ENCODE measurements around the gene RPS2.

RPS2 gene

DNA sequence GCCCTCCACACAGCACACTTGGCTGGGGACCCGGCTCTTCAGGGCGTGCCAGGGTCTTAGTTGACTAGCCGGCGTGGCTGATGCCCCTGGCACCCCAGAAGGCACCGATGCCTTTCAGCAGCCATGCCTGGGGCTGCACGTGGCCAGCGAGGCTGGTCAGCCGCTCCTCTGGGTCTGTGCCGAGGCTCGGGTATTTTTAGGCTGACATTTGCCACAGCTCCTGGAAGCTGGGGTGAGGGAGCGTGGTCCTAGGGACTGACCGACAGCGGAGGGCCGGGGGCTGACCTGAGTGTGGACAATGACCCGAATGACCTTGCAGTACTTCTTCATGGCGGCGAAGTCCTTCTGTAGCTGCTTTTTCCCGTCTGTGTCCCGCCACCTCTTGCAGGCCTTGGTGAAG is 14.1 kb downstream of the RPS2 start:
- Histone ChIP-seq H3K4me2 (ENCODE audit: low read depth, low read length, poor library complexity, severe bottlenecking) (no peak overlapping the region), H3K9me2 (replicated peaks; ENCODE audit: low read depth, low read length) (no peaks in the 10 kb centered on the region), H3K9me3 (ENCODE audit: insufficient read depth, low read depth, low read length) (no peaks in the 10 kb centered on the region), H2AFZ (ENCODE audit: low read length) (no peak overlapping the region), H3K79me2 (ENCODE audit: insufficient read depth, low read length) (no peaks in the 10 kb centered on the region), H3K27me3 (ENCODE audit: insufficient read depth, low read length, poor library complexity, severe bottlenecking) (no peaks in the 10 kb centered on the region), H3K4me3 (ENCODE audit: low read length, poor library complexity, severe bottlenecking) (no peak overlapping the region), H3K4me1 (ENCODE audit: insufficient read depth, low read length, poor library complexity, severe bottlenecking) (no peaks in the 10 kb centered on the region), H4K20me1 (ENCODE audit: insufficient read depth, low read length, poor library complexity, severe bottlenecking) (no peaks in the 10 kb centered on the region), H3F3A (ENCODE audit: low read depth) (no peaks in the 10 kb centered on the region), H3K9ac (ENCODE audit: low read depth, low read length, poor library complexity, severe bottlenecking) (no peak overlapping the region), H3K36me3 (ENCODE audit: insufficient read depth, low read length) (no peaks in the 10 kb centered on the region)
- TF ChIP-seq, protein P1, sequence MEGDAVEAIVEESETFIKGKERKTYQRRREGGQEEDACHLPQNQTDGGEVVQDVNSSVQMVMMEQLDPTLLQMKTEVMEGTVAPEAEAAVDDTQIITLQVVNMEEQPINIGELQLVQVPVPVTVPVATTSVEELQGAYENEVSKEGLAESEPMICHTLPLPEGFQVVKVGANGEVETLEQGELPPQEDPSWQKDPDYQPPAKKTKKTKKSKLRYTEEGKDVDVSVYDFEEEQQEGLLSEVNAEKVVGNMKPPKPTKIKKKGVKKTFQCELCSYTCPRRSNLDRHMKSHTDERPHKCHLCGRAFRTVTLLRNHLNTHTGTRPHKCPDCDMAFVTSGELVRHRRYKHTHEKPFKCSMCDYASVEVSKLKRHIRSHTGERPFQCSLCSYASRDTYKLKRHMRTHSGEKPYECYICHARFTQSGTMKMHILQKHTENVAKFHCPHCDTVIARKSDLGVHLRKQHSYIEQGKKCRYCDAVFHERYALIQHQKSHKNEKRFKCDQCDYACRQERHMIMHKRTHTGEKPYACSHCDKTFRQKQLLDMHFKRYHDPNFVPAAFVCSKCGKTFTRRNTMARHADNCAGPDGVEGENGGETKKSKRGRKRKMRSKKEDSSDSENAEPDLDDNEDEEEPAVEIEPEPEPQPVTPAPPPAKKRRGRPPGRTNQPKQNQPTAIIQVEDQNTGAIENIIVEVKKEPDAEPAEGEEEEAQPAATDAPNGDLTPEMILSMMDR (conservative IDR thresholded peaks at IDR 0.05; ENCODE audit: low read length) = no peak
- no peak for TF ChIP-seq EZH2phosphoT487 (IDR thresholded peaks at IDR 0.05; ENCODE audit: borderline replicate concordance)

GRCh38 chr16:1950047-1950446 is 14.6 kb downstream of the RPS2 start:
- no peaks in the 10 kb centered on the region for H3K27me3 ChIP-seq (ENCODE audit: insufficient read depth, low read length, poor library complexity, severe bottlenecking)
- TF ChIP-seq EZH2phosphoT487 (IDR thresholded peaks at IDR 0.05; ENCODE audit: borderline replicate concordance) = no peak
- TF ChIP-seq, protein P1 (conservative IDR thresholded peaks at IDR 0.05; ENCODE audit: low read length) = no peak
- H3K9me3 ChIP-seq (ENCODE audit: insufficient read depth, low read depth, low read length) = no peaks in the 10 kb centered on the region
- no peaks in the 10 kb centered on the region for H3K4me1 ChIP-seq (ENCODE audit: insufficient read depth, low read length, poor library complexity, severe bottlenecking)
- no peak overlapping the region for H3K9ac ChIP-seq (ENCODE audit: low read depth, low read length, poor library complexity, severe bottlenecking)
- no peaks in the 10 kb centered on the region for H3K36me3 ChIP-seq (ENCODE audit: insufficient read depth, low read length)
- no peaks in the 10 kb centered on the region for H3K9me2 ChIP-seq (replicated peaks; ENCODE audit: low read depth, low read length)
- H3K4me3 ChIP-seq (ENCODE audit: low read length, poor library complexity, severe bottlenecking) = no peak overlapping the region
- no peak overlapping the region for H2AFZ ChIP-seq (ENCODE audit: low read length)
- H3K4me2 ChIP-seq (ENCODE audit: low read depth, low read length, poor library complexity, severe bottlenecking) = no peak overlapping the region
- no peaks in the 10 kb centered on the region for H3K79me2 ChIP-seq (ENCODE audit: insufficient read depth, low read length)
- H4K20me1 ChIP-seq (ENCODE audit: insufficient read depth, low read length, poor library complexity, severe bottlenecking) = no peaks in the 10 kb centered on the region
- no peaks in the 10 kb centered on the region for H3F3A ChIP-seq (ENCODE audit: low read depth)

GRCh38 chr16:1949507-1949906 is 15.1 kb downstream of the RPS2 start:
- Histone ChIP-seq H3K9ac (ENCODE audit: low read depth, low read length, poor library complexity, severe bottlenecking) (no peak overlapping the region), H3K4me2 (ENCODE audit: low read depth, low read length, poor library complexity, severe bottlenecking) (no peak overlapping the region), H3K36me3 (ENCODE audit: insufficient read depth, low read length) (no peaks in the 10 kb centered on the region), H3K9me3 (ENCODE audit: insufficient read depth, low read depth, low read length) (no peaks in the 10 kb centered on the region), H3K27me3 (ENCODE audit: insufficient read depth, low read length, poor library complexity, severe bottlenecking) (no peaks in the 10 kb centered on the region), H2AFZ (ENCODE audit: low read length) (no peak overlapping the region), H3K9me2 (replicated peaks; ENCODE audit: low read depth, low read length) (no peaks in the 10 kb centered on the region), H3F3A (ENCODE audit: low read depth) (no peaks in the 10 kb centered on the region), H3K4me3 (ENCODE audit: low read length, poor library complexity, severe bottlenecking) (no peak overlapping the region), H4K20me1 (ENCODE audit: insufficient read depth, low read length, poor library complexity, severe bottlenecking) (no peaks in the 10 kb centered on the region), H3K4me1 (ENCODE audit: insufficient read depth, low read length, poor library complexity, severe bottlenecking) (no peaks in the 10 kb centered on the region), H3K79me2 (ENCODE audit: insufficient read depth, low read length) (no peaks in the 10 kb centered on the region)
- no peak for TF ChIP-seq EZH2phosphoT487 (IDR thresholded peaks at IDR 0.05; ENCODE audit: borderline replicate concordance)
- TF ChIP-seq, protein P1 (conservative IDR thresholded peaks at IDR 0.05; ENCODE audit: low read length) = no peak
